LNCaP clone FGC (cell line): Measurements from ENCODE around the gene ZNF780A.
A peak's percentile ranks its signal among the peaks of the same experiment; 100 is the strongest.
"Not testable (repeated sequence)": the region's sequence is repeated elsewhere in the genome, so short reads cannot be mapped to it uniquely, and the experiment has no call there.

Experiments
- DNase-seq: peaks from one replicate; pipeline ENCODE4 v3.0.0-alpha.2; 2011; ENCODE audit warnings: low read depth
- H3K4me3 ChIP-seq: 2 replicates; pipeline ENCODE4 v1.5.1; 2011; ENCODE audit warnings: mild to moderate bottlenecking, low read depth, low read length, control low read depth
- TF ChIP-seq, protein P1 (sequence below): IDR thresholded peaks from 2 replicates; pipeline ENCODE4 v1.5.1; 2012; ENCODE audit warnings: mild to moderate bottlenecking; ENCODE audit not compliant: control insufficient read depth, insufficient read depth; ENCODE audit errors: extremely low read depth

The ZNF780A gene

DNA sequence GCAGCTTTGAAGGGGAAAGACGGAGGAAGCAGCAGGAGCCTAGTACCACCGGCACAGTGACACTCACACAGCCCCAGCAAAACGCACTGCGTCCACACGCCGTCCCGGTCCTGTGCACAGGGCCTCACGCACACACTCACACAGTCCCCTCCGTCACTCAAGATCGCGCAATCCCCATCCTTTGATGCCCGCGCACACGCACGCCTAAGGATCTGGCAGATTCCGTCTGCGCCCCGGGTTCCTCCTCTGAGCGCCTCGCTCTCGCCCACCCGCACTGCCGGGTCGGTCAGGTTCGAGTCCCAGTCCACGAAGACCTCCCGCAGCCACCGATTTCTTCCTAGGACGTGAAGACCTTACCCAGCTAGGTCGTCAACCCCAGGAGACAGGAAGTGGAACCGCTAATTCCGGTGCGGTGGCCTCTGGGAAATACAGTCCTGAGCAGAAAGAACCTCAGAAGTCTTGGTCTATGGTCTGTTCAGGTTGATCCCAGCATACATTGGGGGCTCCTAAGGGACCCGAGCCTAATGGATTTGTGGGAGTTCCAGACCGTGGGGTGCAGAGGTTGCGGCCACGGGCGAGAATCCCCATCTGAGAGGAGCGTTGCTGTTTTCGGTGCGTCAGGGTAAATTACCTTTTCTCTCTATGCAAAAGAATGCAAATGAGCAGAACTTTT is 34.8 kb downstream of the ZNF780A start, which contains the start of gene ZNF780B:
ZNF780B (minus strand) TSS at position 400 of the 673 bp plus-strand sequence. CDS start 5,899 bp downstream, outside the sequence.
- TF ChIP-seq, protein P1, sequence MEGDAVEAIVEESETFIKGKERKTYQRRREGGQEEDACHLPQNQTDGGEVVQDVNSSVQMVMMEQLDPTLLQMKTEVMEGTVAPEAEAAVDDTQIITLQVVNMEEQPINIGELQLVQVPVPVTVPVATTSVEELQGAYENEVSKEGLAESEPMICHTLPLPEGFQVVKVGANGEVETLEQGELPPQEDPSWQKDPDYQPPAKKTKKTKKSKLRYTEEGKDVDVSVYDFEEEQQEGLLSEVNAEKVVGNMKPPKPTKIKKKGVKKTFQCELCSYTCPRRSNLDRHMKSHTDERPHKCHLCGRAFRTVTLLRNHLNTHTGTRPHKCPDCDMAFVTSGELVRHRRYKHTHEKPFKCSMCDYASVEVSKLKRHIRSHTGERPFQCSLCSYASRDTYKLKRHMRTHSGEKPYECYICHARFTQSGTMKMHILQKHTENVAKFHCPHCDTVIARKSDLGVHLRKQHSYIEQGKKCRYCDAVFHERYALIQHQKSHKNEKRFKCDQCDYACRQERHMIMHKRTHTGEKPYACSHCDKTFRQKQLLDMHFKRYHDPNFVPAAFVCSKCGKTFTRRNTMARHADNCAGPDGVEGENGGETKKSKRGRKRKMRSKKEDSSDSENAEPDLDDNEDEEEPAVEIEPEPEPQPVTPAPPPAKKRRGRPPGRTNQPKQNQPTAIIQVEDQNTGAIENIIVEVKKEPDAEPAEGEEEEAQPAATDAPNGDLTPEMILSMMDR = no peak
- H3K4me3 ChIP-seq = peak within 1 kb of the TSS; percentile 91
- DNase-seq = peak; percentile 21

DNA sequence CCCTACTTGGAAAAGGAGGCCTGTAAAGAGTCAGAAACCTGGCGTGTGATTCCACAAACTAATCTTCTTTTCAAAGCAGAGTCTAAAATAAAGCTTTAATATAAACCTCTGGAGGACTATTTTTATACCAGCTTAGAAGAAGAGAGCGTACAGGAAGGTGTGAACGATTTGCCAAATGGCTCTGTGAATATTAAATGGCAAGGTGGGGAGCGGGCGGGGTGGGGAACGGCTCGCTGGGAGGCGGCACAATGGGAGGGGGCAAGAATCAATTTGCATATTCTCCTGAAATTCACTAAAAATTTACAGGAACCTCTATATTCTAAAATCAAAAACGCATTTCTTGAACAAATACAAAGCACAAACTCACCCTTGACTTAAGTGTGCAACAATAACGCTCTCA is 35.7 kb downstream of the ZNF780A start:
- no peak for DNase-seq
- H3K4me3 ChIP-seq = peak overlapping the region; percentile 91
- TF ChIP-seq, protein P1 = no peak

DNA sequence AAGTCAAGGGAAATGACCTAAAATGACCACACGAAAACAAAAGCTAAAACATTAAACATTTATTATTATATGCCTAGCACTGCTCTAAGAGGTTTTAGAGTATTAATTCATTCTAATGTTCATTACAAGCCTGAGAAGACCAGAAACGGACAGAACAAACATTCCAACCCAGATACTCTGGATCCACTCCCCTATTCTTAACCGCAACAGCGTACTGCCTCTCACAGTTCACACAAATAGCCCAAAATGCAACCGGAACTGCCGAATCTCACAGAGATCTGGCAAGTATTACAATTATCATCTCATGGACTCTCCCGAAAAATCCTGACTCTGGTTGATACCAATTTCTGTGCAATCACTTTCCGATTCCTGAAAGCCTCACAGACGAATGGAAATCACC is 36.1 kb downstream of the ZNF780A start:
- no peak for DNase-seq
- peak overlapping the region; percentile 91 for H3K4me3 ChIP-seq
- TF ChIP-seq, protein P1 = no peak

DNA sequence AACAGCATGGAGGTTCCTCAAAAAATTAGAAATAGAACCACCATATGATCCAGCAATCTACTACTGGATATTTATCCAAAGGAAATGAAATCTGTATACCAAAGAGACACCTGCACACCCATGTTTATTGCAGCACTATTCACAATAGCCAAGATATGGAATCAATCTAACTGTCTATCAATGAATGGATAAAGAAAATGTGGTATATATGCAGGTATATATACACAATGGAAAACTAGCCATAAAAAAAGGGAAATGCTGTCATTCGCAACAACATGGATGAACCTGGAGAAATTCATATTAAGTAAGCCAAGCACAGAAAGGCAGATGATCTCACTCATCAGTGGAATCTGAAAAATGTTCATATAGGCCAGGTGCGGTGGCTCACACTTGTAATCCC is 37.3 kb downstream of the ZNF780A start:
- no peak overlapping the region for H3K4me3 ChIP-seq
- TF ChIP-seq, protein P1 = no peak
- DNase-seq = no peak

DNA sequence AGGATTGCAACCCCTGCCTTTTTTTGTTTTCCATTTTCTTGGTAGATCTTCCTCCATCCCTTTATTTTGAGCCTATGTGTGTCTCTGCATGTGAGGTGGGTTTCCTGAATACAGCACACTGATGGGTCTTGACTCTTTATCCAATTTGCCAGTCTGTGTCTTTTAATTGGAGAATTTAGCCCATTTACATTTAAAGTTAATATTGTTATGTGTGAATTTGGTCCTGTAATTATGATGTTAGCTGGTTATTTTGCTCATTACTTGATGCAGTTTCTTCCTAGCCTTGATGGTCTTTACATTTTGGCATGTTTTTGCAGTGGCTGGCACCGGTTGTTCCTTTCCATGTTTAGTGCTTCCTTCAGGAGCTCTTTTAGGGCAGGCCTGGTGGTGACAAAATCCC is 49.0 kb downstream of the ZNF780A start:
- not testable (repeated sequence) for H3K4me3 ChIP-seq, DNase-seq

DNA sequence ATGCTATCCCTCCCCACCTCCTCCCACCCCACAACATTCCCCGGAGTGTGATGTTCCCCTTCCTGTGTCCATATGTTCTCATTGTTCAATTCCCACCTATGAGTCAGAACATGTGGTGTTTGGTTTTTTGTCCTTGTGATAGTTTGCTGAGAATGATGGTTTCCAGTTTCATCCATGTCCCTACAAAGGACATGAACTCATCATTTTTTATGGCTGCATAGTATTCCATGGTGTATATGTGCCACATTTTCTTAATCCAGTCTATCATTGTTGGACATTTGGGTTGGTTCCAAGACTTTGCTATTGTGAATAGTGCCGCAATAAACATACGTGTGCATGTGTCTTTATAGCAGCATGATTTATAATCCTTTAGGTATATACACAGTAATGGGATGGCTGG is 52.7 kb downstream of the ZNF780A start:
- not testable (repeated sequence) for H3K4me3 ChIP-seq, DNase-seq

DNA sequence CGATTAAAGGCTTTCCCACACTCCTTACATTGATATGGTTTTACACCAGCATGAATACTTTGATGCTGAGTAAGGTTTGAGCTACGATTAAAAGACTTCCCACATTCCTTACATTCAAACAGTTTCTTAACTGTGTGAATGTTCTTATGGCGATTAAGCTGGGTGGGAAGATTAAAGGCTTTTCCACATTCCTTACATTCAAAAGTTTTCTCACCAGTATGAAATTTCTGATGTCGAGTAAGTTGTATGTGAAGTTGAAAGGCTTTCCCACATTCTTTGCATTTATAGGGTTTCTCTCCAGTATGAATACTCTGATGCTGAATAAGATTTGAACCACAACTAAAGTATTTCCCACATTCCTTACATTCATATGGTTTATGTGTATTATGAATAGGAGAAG is 54.7 kb downstream of the ZNF780A start:
- TF ChIP-seq, protein P1 = no peak
- no peak for DNase-seq
- no peak overlapping the region for H3K4me3 ChIP-seq

DNA sequence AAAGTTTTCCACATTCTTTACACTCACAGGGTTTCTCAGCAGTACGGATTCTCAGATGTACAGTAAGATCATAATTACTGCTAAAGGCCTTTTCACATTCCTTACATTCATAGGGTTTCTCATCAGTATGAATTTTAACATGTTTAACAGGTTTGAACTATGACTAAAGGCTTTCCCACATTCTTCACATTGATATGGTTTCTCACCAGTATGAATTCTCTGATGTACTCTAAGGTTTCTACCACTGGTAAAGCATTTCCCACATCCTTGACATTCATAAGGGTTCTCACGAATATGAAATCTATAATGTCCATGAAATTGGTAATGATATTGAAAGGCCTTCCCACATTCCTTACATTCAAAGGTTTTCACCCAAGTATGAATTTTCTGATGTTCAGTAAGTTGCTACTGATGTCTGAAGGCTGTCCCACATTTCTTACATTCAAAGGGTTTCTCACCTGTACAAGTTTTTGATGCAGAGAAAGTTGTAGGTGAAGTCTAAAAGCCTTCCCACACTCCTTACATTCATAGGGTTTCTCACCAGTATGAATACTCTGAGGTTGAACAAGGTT is 56.7 kb downstream of the ZNF780A start:
- H3K4me3 ChIP-seq = no peak overlapping the region

More for the DNA sequence above, 56.7 kb downstream of the ZNF780A start:
- TF ChIP-seq, protein P1 = no peak
- no peak for DNase-seq
